ENCODE results near the gene VPS51. TPM values are rescaled to one million over a fixed set of nuclear protein-coding genes. Genes with fewer than 3 reads are reported as not detected.

The VPS51 gene
- polyA plus RNA-seq, 4 donors, result 111 to 159 (median 136) TPM

DNA sequence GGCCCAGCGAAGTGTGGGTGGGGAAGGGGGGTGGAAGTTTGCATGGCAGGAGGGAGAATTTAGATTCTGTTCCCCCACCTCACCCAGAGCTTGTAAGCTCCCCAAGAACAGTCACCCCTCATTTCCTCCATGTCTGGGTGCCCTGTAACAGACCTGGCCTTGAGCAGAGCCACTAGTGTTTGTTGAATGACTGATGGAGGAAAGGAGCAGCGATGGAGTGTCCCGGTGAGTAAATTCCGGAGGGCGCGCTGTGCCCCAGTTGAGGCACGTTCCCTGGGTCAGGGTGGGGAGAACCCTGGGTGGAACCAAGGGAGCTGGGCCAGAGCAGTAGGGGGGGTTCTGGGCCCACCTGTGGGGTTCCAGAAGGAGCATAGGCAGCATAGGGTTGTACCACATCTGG, 38.5 kb upstream of the VPS51 start:
- peaks cover 0 to 31% (median 1%) of the 10 kb centered on the region in 3 donors for H3K4me1 ChIP-seq (ENCODE audit: control insufficient read depth in 3 of 3, insufficient read depth in 2 of 3, low read depth in 1 of 3, low read length in 2 of 3)
- peaks cover 0 to 3% (median 0%) of the 10 kb centered on the region in 3 donors for H3K36me3 ChIP-seq (ENCODE audit: control insufficient read depth in 3 of 3, insufficient read depth in 2 of 3, low read depth in 1 of 3, low read length in 3 of 3)
- H3K27ac ChIP-seq (ENCODE audit: low read depth in 1 of 3, low read length in 2 of 3), result no peak overlapping the region
- peak overlapping the region in 1 of 3 donors; percentile 67 for H3K4me3 ChIP-seq (ENCODE audit: low read depth in 1 of 3, low read length in 3 of 3)
- WGBS, 3 donors, result 92 to 93% (median 92%) methylated on average over 7 of the region's 7 CpGs
- H3K27me3 ChIP-seq (ENCODE audit: control insufficient read depth in 3 of 3, insufficient read depth in 3 of 3, low read length in 3 of 3), result no peaks in the 10 kb centered on the region
- FAIRE-seq (no peak), DNase-seq (no peak)
- H3K9me3 ChIP-seq (ENCODE audit: control insufficient read depth in 2 of 2, insufficient read depth in 1 of 2, low read depth in 1 of 2, low read length in 1 of 2), result peaks cover 0 to 4% of the 10 kb centered on the region in 2 donors

GRCh38 chr11:65058012-65058411, 38.0 kb upstream of the VPS51 start:
- H3K9me3 ChIP-seq (ENCODE audit: control insufficient read depth in 2 of 2, insufficient read depth in 1 of 2, low read depth in 1 of 2, low read length in 1 of 2), result peaks cover 0 to 4% of the 10 kb centered on the region in 2 donors
- H3K36me3 ChIP-seq (ENCODE audit: control insufficient read depth in 3 of 3, insufficient read depth in 2 of 3, low read depth in 1 of 3, low read length in 3 of 3), result peaks cover 0 to 3% (median 0%) of the 10 kb centered on the region in 3 donors
- WGBS, 3 donors, result 19 to 62% (median 50%) methylated on average over 12 to 13 of the region's 13 CpGs
- H3K27me3 ChIP-seq (ENCODE audit: control insufficient read depth in 3 of 3, insufficient read depth in 3 of 3, low read length in 3 of 3), result no peaks in the 10 kb centered on the region
- no peak for FAIRE-seq
- H3K4me3 ChIP-seq (ENCODE audit: low read depth in 1 of 3, low read length in 3 of 3), result peak overlapping the region in 1 of 3 donors; percentile 67
- peaks cover 0 to 31% (median 1%) of the 10 kb centered on the region in 3 donors for H3K4me1 ChIP-seq (ENCODE audit: control insufficient read depth in 3 of 3, insufficient read depth in 2 of 3, low read depth in 1 of 3, low read length in 2 of 3)
- peak overlapping the region in 1 of 3 donors; percentile 48 for H3K27ac ChIP-seq (ENCODE audit: low read depth in 1 of 3, low read length in 2 of 3)
- DNase-seq, result no peak

- H3K27me3 ChIP-seq (ENCODE audit: control insufficient read depth in 3 of 3, insufficient read depth in 3 of 3, low read length in 3 of 3), result no peaks in the 10 kb centered on the region
- H3K9me3 ChIP-seq (ENCODE audit: control insufficient read depth in 2 of 2, insufficient read depth in 1 of 2, low read depth in 1 of 2, low read length in 1 of 2), result peaks cover 0 to 4% of the 10 kb centered on the region in 2 donors
- no peak for FAIRE-seq
- WGBS, 3 donors, result 24 to 68% (median 53%) methylated on average over 8 of the region's 8 CpGs
- H3K27ac ChIP-seq (ENCODE audit: low read depth in 1 of 3, low read length in 2 of 3), result peak within 1 kb of the TSS in 1 of 3 donors; percentile 48
- DNase-seq, result peak; percentile 45 to 87
- peak within 1 kb of the TSS in 1 of 3 donors; percentile 67 for H3K4me3 ChIP-seq (ENCODE audit: low read depth in 1 of 3, low read length in 3 of 3)
- peaks cover 0 to 28% (median 1%) of the 10 kb centered on the region in 3 donors for H3K4me1 ChIP-seq (ENCODE audit: control insufficient read depth in 3 of 3, insufficient read depth in 2 of 3, low read depth in 1 of 3, low read length in 2 of 3)
- peaks cover 0 to 3% (median 0%) of the 10 kb centered on the region in 3 donors for H3K36me3 ChIP-seq (ENCODE audit: control insufficient read depth in 3 of 3, insufficient read depth in 2 of 3, low read depth in 1 of 3, low read length in 3 of 3)
These were observed 37.5 kb upstream of the VPS51 start, which contains the start of gene NAALADL1 for GRCh38 chr11:65058419-65059054. NAALADL1 (minus strand) TSS chr11:65058553; CDS start chr11:65058521, 32 bp downstream.

GRCh38 chr11:65059523-65059922, 36.5 kb upstream of the VPS51 start:
- no peak overlapping the region for H3K27ac ChIP-seq (ENCODE audit: low read depth in 1 of 3, low read length in 2 of 3)
- FAIRE-seq, result no peak

GRCh38 chr11:65059959-65060824, 35.8 kb upstream of the VPS51 start:
- Histone ChIP-seq H3K27ac (ENCODE audit: low read depth in 1 of 3, low read length in 2 of 3) (peak overlapping the region in 1 of 3 donors; percentile 74), H3K4me3 (ENCODE audit: low read depth in 1 of 3, low read length in 3 of 3) (no peak overlapping the region), H3K4me1 (ENCODE audit: control insufficient read depth in 3 of 3, insufficient read depth in 2 of 3, low read depth in 1 of 3, low read length in 2 of 3) (peaks cover 0 to 19% (median 0%) of the 10 kb centered on the region in 3 donors), H3K27me3 (ENCODE audit: control insufficient read depth in 3 of 3, insufficient read depth in 3 of 3, low read length in 3 of 3) (no peaks in the 10 kb centered on the region), H3K36me3 (ENCODE audit: control insufficient read depth in 3 of 3, insufficient read depth in 2 of 3, low read depth in 1 of 3, low read length in 3 of 3) (peaks cover 0 to 3% (median 0%) of the 10 kb centered on the region in 3 donors), H3K9me3 (ENCODE audit: control insufficient read depth in 2 of 2, insufficient read depth in 1 of 2, low read depth in 1 of 2, low read length in 1 of 2) (peaks cover 0 to 4% of the 10 kb centered on the region in 2 donors)
- no peak for FAIRE-seq
- DNase-seq, result peak; percentile 46 to 87
- 44 to 56% (median 46%) methylated on average over 10 of the region's 10 CpGs for WGBS, 3 donors

More at GRCh38 chr11:65059523-65059922, 36.5 kb upstream of the VPS51 start:
- H3K4me1 ChIP-seq (ENCODE audit: control insufficient read depth in 3 of 3, insufficient read depth in 2 of 3, low read depth in 1 of 3, low read length in 2 of 3), result peaks cover 0 to 21% (median 1%) of the 10 kb centered on the region in 3 donors
- DNase-seq, result no peak
- no peaks in the 10 kb centered on the region for H3K27me3 ChIP-seq (ENCODE audit: control insufficient read depth in 3 of 3, insufficient read depth in 3 of 3, low read length in 3 of 3)
- H3K36me3 ChIP-seq (ENCODE audit: control insufficient read depth in 3 of 3, insufficient read depth in 2 of 3, low read depth in 1 of 3, low read length in 3 of 3), result peaks cover 0 to 3% (median 0%) of the 10 kb centered on the region in 3 donors
- H3K9me3 ChIP-seq (ENCODE audit: control insufficient read depth in 2 of 2, insufficient read depth in 1 of 2, low read depth in 1 of 2, low read length in 1 of 2), result peaks cover 0 to 4% of the 10 kb centered on the region in 2 donors
- H3K4me3 ChIP-seq (ENCODE audit: low read depth in 1 of 3, low read length in 3 of 3), result no peak overlapping the region
- WGBS, 3 donors, result 61 to 89% (median 68%) methylated on average over 3 of the region's 3 CpGs

- Histone ChIP-seq H3K4me1 (ENCODE audit: control insufficient read depth in 3 of 3, insufficient read depth in 2 of 3, low read depth in 1 of 3, low read length in 2 of 3) (peaks cover 0 to 24% (median 0%) of the 10 kb centered on the region in 3 donors), H3K27me3 (ENCODE audit: control insufficient read depth in 3 of 3, insufficient read depth in 3 of 3, low read length in 3 of 3) (no peaks in the 10 kb centered on the region), H3K4me3 (ENCODE audit: low read depth in 1 of 3, low read length in 3 of 3) (no peak overlapping the region), H3K36me3 (ENCODE audit: control insufficient read depth in 3 of 3, insufficient read depth in 2 of 3, low read depth in 1 of 3, low read length in 3 of 3) (peaks cover 0 to 3% (median 0%) of the 10 kb centered on the region in 3 donors), H3K27ac (ENCODE audit: low read depth in 1 of 3, low read length in 2 of 3) (peak overlapping the region in 1 of 3 donors; percentile 74), H3K9me3 (ENCODE audit: control insufficient read depth in 2 of 2, insufficient read depth in 1 of 2, low read depth in 1 of 2, low read length in 1 of 2) (peaks cover 0 to 4% of the 10 kb centered on the region in 2 donors)
- no peak for DNase-seq
- no peak for FAIRE-seq
- WGBS, 3 donors, result 72 to 86% (median 81%) methylated on average over 9 of the region's 9 CpGs
These were observed 35.1 kb upstream of the VPS51 start for GRCh38 chr11:65060913-65061408.

GRCh38 chr11:65063532-65063931, 32.5 kb upstream of the VPS51 start:
- Histone ChIP-seq H3K27me3 (ENCODE audit: control insufficient read depth in 3 of 3, insufficient read depth in 3 of 3, low read length in 3 of 3) (no peaks in the 10 kb centered on the region), H3K9me3 (ENCODE audit: control insufficient read depth in 2 of 2, insufficient read depth in 1 of 2, low read depth in 1 of 2, low read length in 1 of 2) (peaks cover 0 to 4% of the 10 kb centered on the region in 2 donors), H3K4me1 (ENCODE audit: control insufficient read depth in 3 of 3, insufficient read depth in 2 of 3, low read depth in 1 of 3, low read length in 2 of 3) (peaks cover 0 to 16% (median 0%) of the 10 kb centered on the region in 3 donors), H3K4me3 (ENCODE audit: low read depth in 1 of 3, low read length in 3 of 3) (no peak overlapping the region), H3K36me3 (ENCODE audit: control insufficient read depth in 3 of 3, insufficient read depth in 2 of 3, low read depth in 1 of 3, low read length in 3 of 3) (peaks cover 0 to 3% (median 0%) of the 10 kb centered on the region in 3 donors), H3K27ac (ENCODE audit: low read depth in 1 of 3, low read length in 2 of 3) (no peak overlapping the region)
- DNase-seq (no peak), FAIRE-seq (no peak)
- WGBS, 3 donors, result 73 to 80% (median 79%) methylated on average over 3 of the region's 3 CpGs

DNA sequence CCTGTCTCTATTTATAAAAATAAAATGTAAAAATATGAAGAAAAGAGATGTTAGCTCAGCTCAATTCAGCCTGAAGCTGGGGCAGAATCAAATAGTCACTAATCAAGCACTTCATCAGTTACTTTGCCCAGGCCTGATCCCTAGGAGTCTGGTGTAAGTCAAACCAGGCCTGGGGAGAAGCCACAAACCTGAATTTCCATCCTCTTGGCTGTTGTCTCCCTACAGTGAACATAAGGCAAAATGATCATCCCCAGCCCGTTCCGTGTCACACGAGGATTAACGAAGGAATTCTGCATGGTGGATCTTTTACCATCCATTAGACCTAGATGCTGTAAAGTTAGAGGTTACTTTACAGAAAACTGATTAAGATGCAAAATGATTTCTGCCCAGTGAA, 31.2 kb upstream of the VPS51 start:
- H3K9me3 ChIP-seq (ENCODE audit: control insufficient read depth in 2 of 2, insufficient read depth in 1 of 2, low read depth in 1 of 2, low read length in 1 of 2), result peaks cover 0 to 4% of the 10 kb centered on the region in 2 donors
- no peak for DNase-seq
- no peak overlapping the region for H3K27ac ChIP-seq (ENCODE audit: low read depth in 1 of 3, low read length in 2 of 3)
- peaks cover 0 to 12% (median 0%) of the 10 kb centered on the region in 3 donors for H3K4me1 ChIP-seq (ENCODE audit: control insufficient read depth in 3 of 3, insufficient read depth in 2 of 3, low read depth in 1 of 3, low read length in 2 of 3)
- WGBS, 3 donors, result 84 to 97% (median 88%) methylated on average over 4 of the region's 4 CpGs
- peaks cover 0 to 3% (median 0%) of the 10 kb centered on the region in 3 donors for H3K36me3 ChIP-seq (ENCODE audit: control insufficient read depth in 3 of 3, insufficient read depth in 2 of 3, low read depth in 1 of 3, low read length in 3 of 3)
- H3K4me3 ChIP-seq (ENCODE audit: low read depth in 1 of 3, low read length in 3 of 3), result no peak overlapping the region
- no peak for FAIRE-seq
- no peaks in the 10 kb centered on the region for H3K27me3 ChIP-seq (ENCODE audit: control insufficient read depth in 3 of 3, insufficient read depth in 3 of 3, low read length in 3 of 3)
